Fibroblast of pulmonary artery (primary cell): ENCODE measurements around the gene ZNF735.
A peak's percentile ranks its signal among the peaks of the same experiment; 100 is the strongest.
"Not testable (repeated sequence)": the region's sequence is repeated elsewhere in the genome, so short reads cannot be mapped to it uniquely, and the experiment has no call there.

Source experiments
- DNase-seq: peaks from one replicate; pipeline ENCODE4 v3.0.0-alpha.2; 2010; ENCODE audit warnings: low read depth
- H3K4me3 ChIP-seq: replicated peaks from 2 replicates; pipeline ENCODE4 v1.5.1; 2011; ENCODE audit warnings: low read depth, mild to moderate bottlenecking, control low read depth, low read length, moderate library complexity
- TF ChIP-seq, protein P1 (sequence below): IDR thresholded peaks from 2 replicates; pipeline ENCODE4 v1.5.1; 2011; ENCODE audit warnings: mild to moderate bottlenecking, control low read depth, low read length, inconsistent platforms; ENCODE audit errors: missing control alignments

The ZNF735 gene

DNA sequence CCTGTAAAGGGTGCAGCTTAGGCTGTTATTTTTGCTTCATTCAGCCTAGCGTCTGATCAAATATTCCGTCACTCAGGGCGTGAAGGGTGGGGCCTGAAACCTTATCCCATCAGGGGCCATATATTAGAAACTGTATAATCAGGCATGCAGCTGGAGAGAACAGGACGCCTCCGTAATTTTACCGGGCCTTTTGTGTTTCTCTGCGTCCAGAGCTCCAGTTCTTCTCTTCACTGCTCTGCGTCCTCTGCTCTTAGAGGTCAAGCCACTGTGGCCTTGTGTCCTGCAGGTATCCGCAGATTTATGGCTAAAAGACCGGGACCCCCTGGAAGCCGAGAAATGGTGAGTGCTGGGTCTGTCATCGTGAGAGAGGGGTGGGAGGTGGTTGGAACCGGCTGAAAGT lies at the start of gene ZNF735:
Gene ZNF735, plus strand, starts transcription at position 301 of the 400 bp plus-strand sequence. Its CDS starts 0 bp downstream, at position 301.
- DNase-seq = no peak
- TF ChIP-seq, protein P1, sequence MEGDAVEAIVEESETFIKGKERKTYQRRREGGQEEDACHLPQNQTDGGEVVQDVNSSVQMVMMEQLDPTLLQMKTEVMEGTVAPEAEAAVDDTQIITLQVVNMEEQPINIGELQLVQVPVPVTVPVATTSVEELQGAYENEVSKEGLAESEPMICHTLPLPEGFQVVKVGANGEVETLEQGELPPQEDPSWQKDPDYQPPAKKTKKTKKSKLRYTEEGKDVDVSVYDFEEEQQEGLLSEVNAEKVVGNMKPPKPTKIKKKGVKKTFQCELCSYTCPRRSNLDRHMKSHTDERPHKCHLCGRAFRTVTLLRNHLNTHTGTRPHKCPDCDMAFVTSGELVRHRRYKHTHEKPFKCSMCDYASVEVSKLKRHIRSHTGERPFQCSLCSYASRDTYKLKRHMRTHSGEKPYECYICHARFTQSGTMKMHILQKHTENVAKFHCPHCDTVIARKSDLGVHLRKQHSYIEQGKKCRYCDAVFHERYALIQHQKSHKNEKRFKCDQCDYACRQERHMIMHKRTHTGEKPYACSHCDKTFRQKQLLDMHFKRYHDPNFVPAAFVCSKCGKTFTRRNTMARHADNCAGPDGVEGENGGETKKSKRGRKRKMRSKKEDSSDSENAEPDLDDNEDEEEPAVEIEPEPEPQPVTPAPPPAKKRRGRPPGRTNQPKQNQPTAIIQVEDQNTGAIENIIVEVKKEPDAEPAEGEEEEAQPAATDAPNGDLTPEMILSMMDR = no peak
- no peak within 1 kb of the TSS for H3K4me3 ChIP-seq

- not testable (repeated sequence) for DNase-seq, H3K4me3 ChIP-seq
Observed at GRCh38 chr7:64170974-64171373, 36.0 kb upstream of the ZNF735 start.

DNA sequence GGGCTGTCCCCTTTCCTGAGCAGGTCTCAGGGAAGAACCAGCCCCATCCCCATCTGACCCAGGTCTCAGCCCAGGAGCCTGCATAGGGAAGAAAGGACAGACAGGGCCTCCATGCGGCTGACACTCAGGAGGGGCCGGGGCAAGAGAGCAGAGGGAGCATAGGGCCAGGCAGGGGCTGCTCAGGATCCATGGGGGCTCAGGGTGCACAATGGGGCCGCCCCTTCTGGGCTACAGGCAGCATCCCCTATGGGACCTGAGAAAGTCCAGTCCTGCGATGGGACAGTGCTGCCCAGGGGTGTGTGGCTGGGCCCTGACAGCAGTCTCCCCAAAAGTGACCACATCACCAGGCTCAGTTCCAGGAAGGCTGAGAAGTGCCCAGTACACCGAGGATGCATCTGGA lies 32.7 kb upstream of the ZNF735 start:
- TF ChIP-seq, protein P1 = no peak
- no peak overlapping the region for H3K4me3 ChIP-seq
- DNase-seq = no peak

DNA sequence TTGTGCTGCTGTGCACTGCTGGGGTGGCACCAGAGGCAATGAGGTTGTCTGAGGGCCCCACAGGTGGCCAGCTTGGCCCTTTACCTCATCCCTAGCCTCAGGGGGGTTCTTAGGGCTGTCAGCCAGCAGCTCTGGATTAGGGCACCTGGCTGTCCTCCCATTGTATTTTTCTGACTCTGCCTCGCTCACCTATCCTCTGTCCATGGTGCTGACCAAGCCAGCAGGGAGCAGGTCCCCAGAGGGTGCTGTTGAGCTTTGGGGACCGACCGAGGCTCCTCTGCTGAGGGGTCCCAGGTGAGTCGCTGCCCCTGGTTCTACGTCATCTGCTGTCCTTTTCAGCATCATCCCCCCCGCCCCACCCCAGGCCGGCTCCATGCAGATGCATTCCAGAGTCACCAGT lies 32.1 kb upstream of the ZNF735 start:
- H3K4me3 ChIP-seq = no peak overlapping the region
- TF ChIP-seq, protein P1 = no peak
- DNase-seq = no peak

GRCh38 chr7:64180989-64181388 lies 26.0 kb upstream of the ZNF735 start:
- no peak overlapping the region for H3K4me3 ChIP-seq
- TF ChIP-seq, protein P1 = peak; percentile 6
- peak; percentile 0 for DNase-seq

GRCh38 chr7:64181586-64181985 lies 25.4 kb upstream of the ZNF735 start:
- TF ChIP-seq, protein P1 = no peak
- H3K4me3 ChIP-seq = no peak overlapping the region
- no peak for DNase-seq

DNA sequence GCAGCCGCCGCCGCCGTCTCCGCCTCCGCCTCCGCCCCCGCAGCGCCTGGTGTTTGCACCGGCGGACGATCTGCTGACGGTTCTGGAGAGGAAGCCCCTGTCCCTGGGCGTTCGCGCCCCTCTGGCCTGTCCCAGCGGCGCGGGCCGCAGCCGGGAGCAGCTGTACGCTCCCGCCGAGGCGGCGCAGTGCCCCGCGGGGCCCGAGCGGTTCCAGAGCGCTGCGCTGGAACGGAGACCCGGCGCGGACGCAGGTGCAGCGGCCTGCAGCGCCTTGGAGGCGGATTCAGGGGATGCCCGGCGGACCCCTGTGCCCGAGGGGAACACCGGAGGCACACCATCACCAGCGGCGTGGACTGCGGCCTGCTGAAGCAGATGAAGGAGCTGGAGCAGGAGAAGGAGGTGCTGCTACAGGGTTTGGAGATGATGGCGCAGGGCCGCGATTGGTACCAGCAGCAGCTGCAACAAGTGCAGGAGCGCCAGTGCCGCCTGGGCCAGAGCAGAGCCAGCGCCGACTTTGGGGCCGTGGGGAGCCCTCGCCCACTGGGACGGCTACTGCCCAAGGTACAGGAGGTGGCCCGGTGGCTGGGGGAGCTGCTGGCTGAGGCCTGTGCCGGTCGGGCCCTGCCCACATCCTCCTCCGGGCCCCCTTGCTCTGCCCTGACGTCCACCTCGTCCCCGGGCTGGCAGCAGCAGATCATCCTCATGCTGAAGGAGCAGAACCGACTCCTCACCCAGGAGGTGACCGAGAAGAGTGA lies 24.8 kb upstream of the ZNF735 start:
- DNase-seq = no peak
- no peak overlapping the region for H3K4me3 ChIP-seq
- TF ChIP-seq, protein P1 = no peak
